ENCODE data around the gene ECI1. TPM values are rescaled to one million over a fixed set of nuclear protein-coding genes. Genes with fewer than 3 reads are reported as not detected.

Gene ECI1
- total and polyA plus RNA-seq, 2 of the 4 experiments (the other 2 are of a cell fraction), result 20.3 to 30.1 TPM

DNA sequence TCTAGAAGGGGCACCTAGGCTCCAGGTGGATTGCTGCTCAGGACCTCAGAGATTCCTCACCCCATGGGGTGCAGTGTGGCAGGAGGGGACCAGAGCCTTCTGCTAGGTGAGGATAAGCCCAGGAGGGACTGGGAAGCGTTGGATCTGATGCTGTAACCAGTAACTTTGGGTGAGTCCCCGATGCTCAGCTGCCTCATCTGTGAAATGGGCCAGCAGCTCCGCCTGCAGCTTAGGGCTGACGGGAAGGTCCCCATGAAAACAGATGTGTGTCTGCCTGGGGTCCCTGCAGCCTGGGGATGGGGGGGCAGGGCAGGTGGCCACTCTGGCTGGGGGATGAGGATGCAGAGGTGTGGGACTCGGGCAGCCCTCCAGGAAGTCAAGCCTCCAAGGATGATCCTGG lies 52.3 kb downstream of the ECI1 start:
- ChIA-PET CTCF (no interaction called here), POLR2A (ENCODE audit: unreplicated experiment) (no interaction called here)
- DNase-seq, result no peak
- Histone ChIP-seq H3K4ac (ENCODE audit: low read depth, low read length) (no peak overlapping the region), H3K56ac (ENCODE audit: extremely low read depth, insufficient read depth, low read length) (no peak overlapping the region), H3K79me1 (ENCODE audit: low read depth in 1 of 2, low read length in 2 of 2) (no peaks in the 10 kb centered on the region), H2BK20ac (ENCODE audit: low read depth, low read length) (no peak overlapping the region), H3K14ac (replicated peaks; ENCODE audit: low read depth, low read length) (no peak overlapping the region), H4K20me1 (ENCODE audit: insufficient read depth, low read length) (no peaks in the 10 kb centered on the region; the same call in 1 of the 2 replicates), H3K9me3 (ENCODE audit: control insufficient read depth, insufficient read depth, low read length) (no peaks in the 10 kb centered on the region), H3K18ac (ENCODE audit: low read depth, low read length) (no peak overlapping the region), H3K4me2 (ENCODE audit: low read depth, low read length) (no peak overlapping the region), H3K4me1 (ENCODE audit: control insufficient read depth, insufficient read depth, low read length) (no peaks in the 10 kb centered on the region), H3K27ac (ENCODE audit: insufficient read depth, low read length) (no peak overlapping the region), H2AFZ (replicated peaks; ENCODE audit: low read length, poor library complexity) (no peak overlapping the region), H2BK15ac (ENCODE audit: low read depth, low read length) (no peak overlapping the region), H3K23ac (ENCODE audit: low read depth, low read length) (no peak overlapping the region), H3K4me3 (ENCODE audit: insufficient read depth, low read depth, low read length) (no peak overlapping the region), H2AK5ac (ENCODE audit: low read depth, low read length) (no peak overlapping the region), H2BK5ac (ENCODE audit: low read depth, low read length, poor library complexity, severe bottlenecking) (no peak overlapping the region), H3K9me1 (ENCODE audit: insufficient read depth, low read length) (no peaks in the 10 kb centered on the region), H3K27me3 (ENCODE audit: control insufficient read depth, insufficient read depth, low read length) (peaks cover 59% of the 10 kb centered on the region), H4K5ac (ENCODE audit: low read depth, low read length) (no peak overlapping the region), H3K36me3 (ENCODE audit: control insufficient read depth, insufficient read depth, low read length) (no peaks in the 10 kb centered on the region), H4K8ac (ENCODE audit: low read depth in 2 of 2, low read length in 2 of 2) (no peak overlapping the region), H4K91ac (ENCODE audit: insufficient read depth, low read depth, low read length) (no peak overlapping the region), H2BK120ac (ENCODE audit: low read depth, low read length) (no peak overlapping the region), H3K9ac (ENCODE audit: low read depth, low read length) (no peak overlapping the region), H2AK9ac (replicated peaks; ENCODE audit: low read depth, low read length, poor library complexity) (no peak overlapping the region)
- in situ Hi-C loops (cut with MboI; ENCODE audit: low sequenced_read_pairs) (no loop called here), dilution Hi-C loops (cut with HindIII; ENCODE audit: low sequenced_read_pairs, unreplicated experiment) (no loop called here), intact Hi-C loops (cut with micrococcal nuclease) (no loop called here)
- no CpG with 5 or more reads among the region's 5 CpGs for WGBS, 2 experiments (ENCODE audit: extremely low coverage in 2 of 2, insufficient read length in 1 of 2)
- TF ChIP-seq RCOR1 (IDR thresholded peaks at IDR 0.05; ENCODE audit: insufficient replicate concordance, low read length), result no peak
- TF ChIP-seq MXI1 (IDR thresholded peaks at IDR 0.05; ENCODE audit: borderline replicate concordance, low read depth, low read length), result no peak
- no peak for TF ChIP-seq MAFK (IDR thresholded peaks at IDR 0.05; ENCODE audit: low read depth, low read length)
- TF ChIP-seq, protein P1, sequence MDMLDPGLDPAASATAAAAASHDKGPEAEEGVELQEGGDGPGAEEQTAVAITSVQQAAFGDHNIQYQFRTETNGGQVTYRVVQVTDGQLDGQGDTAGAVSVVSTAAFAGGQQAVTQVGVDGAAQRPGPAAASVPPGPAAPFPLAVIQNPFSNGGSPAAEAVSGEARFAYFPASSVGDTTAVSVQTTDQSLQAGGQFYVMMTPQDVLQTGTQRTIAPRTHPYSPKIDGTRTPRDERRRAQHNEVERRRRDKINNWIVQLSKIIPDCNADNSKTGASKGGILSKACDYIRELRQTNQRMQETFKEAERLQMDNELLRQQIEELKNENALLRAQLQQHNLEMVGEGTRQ (IDR thresholded peaks at IDR 0.05; ENCODE audit: low read depth, low read length), result no peak
- TF ChIP-seq, protein P2, sequence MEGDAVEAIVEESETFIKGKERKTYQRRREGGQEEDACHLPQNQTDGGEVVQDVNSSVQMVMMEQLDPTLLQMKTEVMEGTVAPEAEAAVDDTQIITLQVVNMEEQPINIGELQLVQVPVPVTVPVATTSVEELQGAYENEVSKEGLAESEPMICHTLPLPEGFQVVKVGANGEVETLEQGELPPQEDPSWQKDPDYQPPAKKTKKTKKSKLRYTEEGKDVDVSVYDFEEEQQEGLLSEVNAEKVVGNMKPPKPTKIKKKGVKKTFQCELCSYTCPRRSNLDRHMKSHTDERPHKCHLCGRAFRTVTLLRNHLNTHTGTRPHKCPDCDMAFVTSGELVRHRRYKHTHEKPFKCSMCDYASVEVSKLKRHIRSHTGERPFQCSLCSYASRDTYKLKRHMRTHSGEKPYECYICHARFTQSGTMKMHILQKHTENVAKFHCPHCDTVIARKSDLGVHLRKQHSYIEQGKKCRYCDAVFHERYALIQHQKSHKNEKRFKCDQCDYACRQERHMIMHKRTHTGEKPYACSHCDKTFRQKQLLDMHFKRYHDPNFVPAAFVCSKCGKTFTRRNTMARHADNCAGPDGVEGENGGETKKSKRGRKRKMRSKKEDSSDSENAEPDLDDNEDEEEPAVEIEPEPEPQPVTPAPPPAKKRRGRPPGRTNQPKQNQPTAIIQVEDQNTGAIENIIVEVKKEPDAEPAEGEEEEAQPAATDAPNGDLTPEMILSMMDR (conservative IDR thresholded peaks at IDR 0.05; ENCODE audit: low read depth, low read length), result no peak
- TF ChIP-seq CHD1 (IDR thresholded peaks at IDR 0.05; ENCODE audit: low read depth, low read length), result no peak
- TF ChIP-seq CEBPB (IDR thresholded peaks at IDR 0.05; ENCODE audit: low read depth, low read length), result no peak
- TF ChIP-seq FOS (IDR thresholded peaks at IDR 0.05; ENCODE audit: low read depth, low read length), result no peak
- TF ChIP-seq POLR2A (IDR thresholded peaks at IDR 0.05; ENCODE audit: low read depth, low read length), result no peak
- TF ChIP-seq RFX5 (IDR thresholded peaks at IDR 0.05; ENCODE audit: low read depth, low read length), result no peak
- no peak for TF ChIP-seq MAZ (IDR thresholded peaks at IDR 0.05; ENCODE audit: borderline replicate concordance, low read depth, low read length)
- TF ChIP-seq, protein P3, sequence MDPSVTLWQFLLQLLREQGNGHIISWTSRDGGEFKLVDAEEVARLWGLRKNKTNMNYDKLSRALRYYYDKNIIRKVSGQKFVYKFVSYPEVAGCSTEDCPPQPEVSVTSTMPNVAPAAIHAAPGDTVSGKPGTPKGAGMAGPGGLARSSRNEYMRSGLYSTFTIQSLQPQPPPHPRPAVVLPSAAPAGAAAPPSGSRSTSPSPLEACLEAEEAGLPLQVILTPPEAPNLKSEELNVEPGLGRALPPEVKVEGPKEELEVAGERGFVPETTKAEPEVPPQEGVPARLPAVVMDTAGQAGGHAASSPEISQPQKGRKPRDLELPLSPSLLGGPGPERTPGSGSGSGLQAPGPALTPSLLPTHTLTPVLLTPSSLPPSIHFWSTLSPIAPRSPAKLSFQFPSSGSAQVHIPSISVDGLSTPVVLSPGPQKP (IDR thresholded peaks at IDR 0.05; ENCODE audit: borderline replicate concordance, low read depth, low read length), result no peak
- no TSS peak for BruUV-seq (replicated peaks)
- no peak for ATAC-seq (ENCODE audit: low read depth)

All from IMR-90 (cell line).